GM19240 (cell line): ENCODE measurements around the gene LRP1B.

Source experiments
- DNase-seq: peaks from one replicate; pipeline ENCODE4 v3.0.0; 2011; ENCODE audit warnings: low spot score; ENCODE audit not compliant: insufficient read length

LRP1B gene

GRCh38 chr2:141598982-141599381 is 531.8 kb downstream of the LRP1B start:
- no peak for DNase-seq

DNA sequence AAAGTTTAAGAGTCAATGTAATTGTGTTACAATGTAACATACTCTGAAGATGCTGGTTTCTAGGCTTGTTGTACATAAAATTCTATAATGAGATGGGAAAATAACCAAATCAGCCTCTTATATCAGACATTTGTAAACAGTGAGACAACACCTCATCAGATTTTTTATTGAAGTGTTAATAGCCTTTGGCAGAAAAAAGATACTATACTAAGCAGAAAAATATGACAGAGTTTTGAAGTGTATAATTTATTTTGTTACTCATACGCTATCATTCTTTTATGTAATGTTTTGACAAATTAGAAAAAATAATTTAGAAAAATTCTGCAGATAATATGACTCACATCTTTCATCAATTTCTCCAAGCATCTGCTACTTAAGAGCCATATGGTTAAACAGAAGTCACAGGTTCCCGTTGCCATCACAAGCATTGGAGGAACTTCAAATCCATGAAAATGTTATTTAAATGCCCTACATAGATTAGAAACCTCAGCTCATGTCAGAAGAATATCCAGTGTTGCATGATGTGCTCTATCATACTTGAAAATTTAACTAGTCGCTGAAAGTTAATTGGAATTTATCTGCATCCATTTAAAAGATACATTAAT is 535.4 kb downstream of the LRP1B start:
- no peak for DNase-seq

DNA sequence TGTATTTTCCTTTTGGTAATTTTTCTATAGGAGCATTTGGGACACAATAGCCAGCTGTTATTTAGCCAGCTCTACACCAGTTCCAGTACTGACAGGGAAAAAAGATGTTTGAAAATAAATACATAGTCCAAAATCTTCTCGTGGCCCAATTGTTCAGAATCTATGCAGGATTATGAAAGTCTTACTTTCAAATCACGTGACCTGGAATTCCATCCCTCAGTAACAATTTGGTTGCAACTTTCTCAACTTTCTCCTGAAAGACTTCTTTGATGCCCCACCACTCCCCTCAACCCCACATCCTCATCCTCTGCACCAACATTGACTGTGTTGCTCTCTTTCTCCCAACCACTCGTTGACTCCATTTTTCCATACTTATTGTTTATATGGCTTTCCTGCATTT is 539.0 kb downstream of the LRP1B start:
- no peak for DNase-seq

DNA sequence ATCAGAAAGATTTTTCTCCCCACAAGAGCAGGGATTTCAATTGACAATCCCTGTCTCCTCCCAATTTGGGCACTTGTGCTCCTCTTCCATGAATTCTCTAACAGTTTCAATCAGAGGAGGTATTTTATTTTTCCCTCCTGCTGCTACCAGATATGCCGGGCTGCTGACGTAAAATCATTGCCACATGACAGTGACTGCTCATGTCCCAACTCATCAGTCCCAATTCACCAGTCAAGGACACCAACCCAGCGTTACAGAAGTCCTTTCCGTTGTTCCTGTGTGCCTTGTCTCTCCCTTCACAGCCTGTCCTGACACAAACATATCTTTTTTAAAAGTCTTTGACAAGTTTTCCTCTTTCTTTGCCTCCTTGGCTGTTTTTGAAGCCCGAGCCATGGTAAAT is 540.2 kb downstream of the LRP1B start:
- DNase-seq: no peak

DNA sequence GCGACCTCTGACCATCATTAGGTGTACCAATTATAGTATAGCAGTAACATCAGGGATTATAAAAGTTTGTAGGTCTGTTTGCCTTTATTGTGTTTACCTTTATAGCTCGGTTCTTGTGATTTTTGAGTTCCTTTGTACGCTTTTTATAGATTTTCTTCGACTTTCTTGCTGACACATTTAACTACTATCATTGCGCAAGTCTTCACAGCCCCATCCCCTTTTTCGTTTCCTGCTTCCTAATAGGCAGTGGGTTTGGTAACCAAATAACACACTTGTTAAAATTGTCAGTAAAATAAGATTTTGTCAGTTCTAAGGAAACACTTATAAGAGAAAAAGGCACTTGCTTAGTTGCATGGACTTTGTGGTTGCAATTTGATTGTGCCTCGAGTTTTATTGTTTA is 541.5 kb downstream of the LRP1B start:
- DNase-seq: no peak

GRCh38 chr2:141586985-141587384 is 543.8 kb downstream of the LRP1B start:
- no peak for DNase-seq

GRCh38 chr2:141582213-141582612 is 548.6 kb downstream of the LRP1B start:
- DNase-seq: no peak

DNA sequence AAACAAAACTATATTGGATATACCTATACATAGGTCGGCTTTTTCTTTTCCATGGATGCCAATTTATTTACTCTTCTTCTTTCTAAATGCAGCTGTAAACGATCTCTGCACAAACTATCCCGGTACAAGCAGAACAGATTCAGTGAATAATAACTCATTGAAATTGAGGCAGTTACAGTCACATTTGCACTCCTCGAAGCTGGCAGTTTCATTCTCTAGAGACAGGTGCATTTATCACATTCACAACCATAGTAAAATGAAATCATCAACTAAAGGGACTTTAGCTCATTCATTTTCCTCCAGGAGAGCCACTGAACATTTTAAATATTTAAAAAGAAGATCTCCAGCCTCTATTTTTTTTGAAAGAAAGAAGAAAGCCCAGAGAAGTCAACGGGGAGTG is 551.7 kb downstream of the LRP1B start:
- DNase-seq: no peak

DNA sequence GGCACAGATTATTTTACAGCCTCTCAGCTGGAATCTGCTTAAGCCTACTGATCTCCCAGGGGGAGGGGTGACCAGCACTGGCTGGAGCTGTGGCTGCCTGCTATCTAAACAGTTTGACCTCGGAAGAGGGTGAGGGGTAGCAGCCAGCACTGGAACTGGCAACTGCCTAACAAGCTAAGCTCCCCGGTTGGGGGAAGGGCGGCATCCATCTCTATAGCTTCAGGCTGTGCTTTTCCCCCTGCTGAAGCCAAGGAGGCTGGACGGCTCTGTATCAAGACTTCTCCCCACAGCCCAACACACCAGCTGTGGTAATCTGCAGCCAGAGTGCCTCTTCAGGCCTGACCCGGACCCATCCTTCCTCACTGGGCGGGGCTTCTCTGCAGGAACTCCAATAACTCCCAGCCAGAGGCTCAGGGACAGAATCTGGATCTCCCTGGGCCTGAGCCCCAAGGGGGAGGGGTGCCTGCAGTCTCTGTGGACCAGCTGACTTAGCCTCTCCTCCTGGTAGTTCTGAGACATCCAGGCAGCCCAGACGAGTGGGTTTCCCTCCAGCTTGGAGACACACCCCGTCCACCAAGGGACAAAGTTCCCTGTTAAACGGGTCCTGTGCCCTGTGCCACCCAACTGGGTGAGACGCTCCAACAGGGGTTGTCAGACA is 560.2 kb downstream of the LRP1B start:
- no peak for DNase-seq

DNA sequence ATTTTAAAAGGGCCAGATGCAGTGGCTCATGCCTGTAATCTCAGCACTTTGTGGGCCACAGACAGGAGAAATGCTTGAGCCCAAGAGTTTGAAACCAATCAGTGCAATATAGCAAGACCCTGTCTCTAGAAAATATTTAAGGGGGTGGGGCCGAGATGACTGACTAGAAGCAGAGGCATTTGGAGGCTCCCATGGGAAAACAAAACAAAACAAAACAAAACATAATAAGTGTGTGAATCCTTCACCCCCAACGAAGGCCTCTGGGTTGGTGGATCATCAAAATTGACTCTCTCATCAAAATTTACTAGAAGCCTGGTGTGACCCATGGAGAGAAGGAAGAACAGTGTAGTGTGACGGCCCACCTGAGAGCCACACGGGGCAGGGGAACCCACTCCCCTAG is 560.9 kb downstream of the LRP1B start:
- no peak for DNase-seq

- no peak for DNase-seq
These were observed 565.2 kb downstream of the LRP1B start for GRCh38 chr2:141565597-141565996.

DNA sequence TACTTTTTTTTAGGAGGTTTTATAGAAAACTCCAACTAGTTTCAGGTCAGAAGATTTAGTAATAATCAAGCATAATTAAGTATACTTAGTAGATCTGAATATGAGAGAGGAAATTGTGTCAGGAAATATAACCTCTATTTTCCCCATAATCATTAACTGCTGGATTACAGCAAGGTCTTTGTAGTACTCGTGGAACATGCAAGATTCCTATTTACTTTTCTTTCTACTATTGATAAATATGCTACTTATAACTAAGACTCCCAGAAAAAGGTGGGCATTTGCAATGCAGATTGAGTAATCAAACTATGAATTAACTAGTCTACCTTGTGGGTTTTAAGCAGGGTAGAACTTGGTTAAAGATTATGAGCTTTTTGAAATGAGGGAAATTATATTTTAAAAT is 570.1 kb downstream of the LRP1B start:
- DNase-seq: no peak

DNA sequence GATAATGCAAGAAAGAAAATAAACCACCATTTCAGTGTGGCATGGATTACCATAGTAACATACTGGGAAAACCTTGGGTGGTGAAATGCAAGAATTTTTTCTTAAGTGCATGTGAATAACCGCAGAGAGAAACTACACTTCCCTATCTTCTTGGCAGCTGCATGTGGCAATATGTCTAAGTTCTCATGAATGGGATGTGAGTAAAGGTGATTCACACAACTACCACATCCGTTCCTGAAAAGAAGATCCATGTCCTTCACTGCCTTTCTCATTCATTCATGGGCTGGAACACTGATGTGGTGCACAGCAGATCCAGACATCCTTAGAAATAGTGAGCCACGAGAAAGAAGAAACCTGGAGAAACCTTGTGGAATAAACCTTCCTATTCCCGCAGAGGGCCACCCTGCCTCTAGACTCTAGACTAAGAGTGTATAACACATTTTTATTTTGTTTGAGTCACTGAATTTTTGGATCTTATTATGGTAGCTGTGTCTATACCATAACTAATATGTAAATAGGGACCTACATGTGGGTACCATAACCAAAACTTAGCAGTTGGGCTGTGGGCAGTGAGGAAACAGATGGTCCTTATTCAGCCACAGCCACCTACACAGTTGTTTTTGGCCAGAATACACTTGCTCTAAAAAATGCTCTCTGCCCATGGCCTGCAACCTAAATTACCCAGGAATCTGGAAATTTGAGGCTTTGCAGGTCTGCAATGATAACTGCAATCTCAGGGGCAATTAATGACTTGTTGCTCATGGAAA is 573.3 kb downstream of the LRP1B start:
- DNase-seq: no peak

DNA sequence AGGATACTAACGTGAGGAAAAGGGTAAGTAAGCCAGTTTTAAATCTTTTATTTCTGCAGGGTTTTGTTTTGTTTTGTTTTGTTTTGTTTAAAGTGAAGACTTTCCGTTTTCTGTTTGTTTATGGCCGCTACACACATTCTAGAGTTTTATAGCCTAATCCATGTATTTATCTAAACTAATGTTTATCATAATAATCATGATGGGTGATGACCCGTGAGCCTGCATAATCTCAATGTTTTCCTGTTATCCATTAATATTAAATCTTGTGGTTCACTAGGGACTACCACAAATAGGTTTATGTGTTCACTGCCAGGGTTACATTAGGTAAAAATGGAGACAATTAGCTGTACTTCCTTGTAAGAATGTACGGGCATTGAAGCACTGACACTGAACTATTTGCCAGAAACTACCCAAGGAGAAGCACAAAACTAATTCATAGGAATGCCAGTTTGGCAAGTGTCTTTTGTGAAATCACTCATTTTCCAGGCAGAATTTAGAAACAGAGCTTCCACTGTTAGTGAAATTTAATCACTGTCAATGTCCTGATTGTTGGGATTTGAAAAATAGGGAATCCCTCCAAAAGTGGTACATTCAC is 574.8 kb downstream of the LRP1B start:
- no peak for DNase-seq

- DNase-seq: no peak
These were observed 576.0 kb downstream of the LRP1B start for GRCh38 chr2:141554810-141555209.

- no peak for DNase-seq
These were observed 596.0 kb downstream of the LRP1B start for GRCh38 chr2:141534666-141535362.

DNA sequence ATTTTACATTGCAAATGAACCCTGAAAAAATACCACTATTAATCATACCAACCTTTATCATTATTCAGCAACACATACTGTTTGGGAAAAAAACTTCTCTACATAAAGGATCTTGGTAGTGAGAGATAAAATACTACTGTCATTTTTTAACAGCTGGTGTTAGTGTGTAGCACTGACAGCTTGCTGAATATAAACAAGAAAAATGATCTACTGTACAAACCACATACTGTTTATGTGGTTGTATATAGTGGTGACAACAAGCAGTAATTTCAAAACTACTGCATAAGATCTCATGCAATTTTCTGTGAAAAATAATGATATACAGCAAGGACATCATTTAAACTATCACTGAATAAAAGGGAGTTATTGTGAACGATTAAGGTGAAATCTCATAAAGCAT is 601.2 kb downstream of the LRP1B start:
- DNase-seq: no peak

DNA sequence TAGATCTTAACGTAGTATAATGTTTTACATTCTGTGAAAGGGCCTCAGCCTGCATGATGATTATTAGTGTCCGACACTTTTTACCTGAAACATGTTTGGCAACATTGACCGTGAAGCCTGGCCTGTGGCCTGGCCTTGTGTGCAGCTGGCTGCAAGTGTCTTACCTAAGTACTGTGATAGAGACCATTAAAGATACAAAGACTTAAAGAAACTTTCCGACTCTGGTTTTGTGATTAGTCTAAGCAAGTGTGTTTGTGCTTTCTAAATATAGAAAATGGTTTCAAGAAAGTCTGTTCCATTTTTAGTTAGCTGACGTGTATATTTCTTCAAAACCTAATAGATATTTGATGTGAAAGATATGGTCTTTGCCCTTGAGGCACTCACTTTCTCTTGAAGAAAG is 601.8 kb downstream of the LRP1B start:
- DNase-seq: no peak

DNA sequence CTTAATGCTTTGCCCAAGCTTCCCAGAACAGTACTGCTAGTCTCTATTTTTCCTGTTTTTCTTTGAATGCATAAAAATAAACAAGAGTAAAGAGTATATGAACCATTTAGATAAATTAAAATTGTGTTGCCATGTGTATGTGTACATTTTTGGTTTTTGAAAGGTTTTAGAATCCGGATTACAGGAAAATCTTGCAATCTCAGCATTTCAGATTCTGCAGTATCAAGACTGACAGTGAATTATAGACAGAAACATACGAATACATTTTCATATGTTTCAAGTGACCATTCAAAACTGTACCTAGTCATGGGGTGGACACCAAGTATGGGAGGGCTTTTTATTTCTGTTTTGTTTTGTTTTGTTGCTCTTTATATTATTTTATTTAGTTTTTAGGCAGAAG is 604.1 kb downstream of the LRP1B start:
- no peak for DNase-seq

GRCh38 chr2:141524777-141525176 is 606.0 kb downstream of the LRP1B start:
- no peak for DNase-seq

- DNase-seq: no peak
These were observed 607.6 kb downstream of the LRP1B start for GRCh38 chr2:141523199-141523598.

DNA sequence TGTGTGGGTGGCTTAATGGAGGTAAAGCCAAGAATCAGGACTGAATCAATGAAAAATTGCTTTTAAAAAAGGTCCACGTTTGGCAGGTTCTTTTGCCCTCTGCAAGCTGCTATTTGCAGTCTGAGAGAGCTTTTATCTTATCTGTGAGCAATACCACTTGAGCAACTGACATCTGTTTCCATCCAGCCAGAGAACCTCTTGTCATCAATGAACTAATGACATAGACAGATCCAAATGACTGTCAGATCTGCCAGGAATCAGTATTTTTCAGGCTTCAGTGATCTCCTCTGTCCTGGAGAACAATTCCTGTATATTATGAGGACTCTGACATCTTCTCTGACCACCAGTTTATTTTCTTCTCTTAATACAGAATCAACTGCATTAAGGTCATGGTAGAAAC is 608.1 kb downstream of the LRP1B start:
- DNase-seq: no peak
